Measurements from ENCODE around the gene PIK3C2B. TPM values are rescaled to one million over a fixed set of nuclear protein-coding genes. Genes with fewer than 3 reads are reported as not detected.

Gene PIK3C2B
- polyA plus RNA-seq, 1 donor from 2014 or later, result 8.1 TPM

Other genes starting within 250 kb of the PIK3C2B start
- gene PLEKHA6, start 134.9 kb downstream of the PIK3C2B start, polyA plus RNA-seq, result 0.11 TPM
- 24.4 TPM for gene PPP1R15B, start 83.0 kb downstream of the PIK3C2B start, polyA plus RNA-seq
- gene MDM4, start 21.6 kb upstream of the PIK3C2B start, polyA plus RNA-seq, result 23.9 TPM
- gene LRRN2, start 190.9 kb upstream of the PIK3C2B start, polyA plus RNA-seq, result not detected